ENCODE data around the gene ADIPOR2. TPM values are rescaled to one million over a fixed set of nuclear protein-coding genes. Genes with fewer than 3 reads are reported as not detected.
"Not testable (repeated sequence)": the region's sequence is repeated elsewhere in the genome, so short reads cannot be mapped to it uniquely, and the experiment has no call there.

The ADIPOR2 gene
- total RNA-seq, 1 donor from 2014 or later, result 46.6 TPM

- DNase-seq (ENCODE audit: low spot score), result no peak
Measured at GRCh38 chr12:1732914-1733313, 42.0 kb downstream of the ADIPOR2 start.

- DNase-seq (ENCODE audit: low spot score), result not testable (repeated sequence)
Measured at GRCh38 chr12:1733712-1734111, 42.8 kb downstream of the ADIPOR2 start.

- no peak for DNase-seq (ENCODE audit: low spot score)
Measured at GRCh38 chr12:1737652-1738286, 46.9 kb downstream of the ADIPOR2 start.

- no peak for DNase-seq (ENCODE audit: low spot score)
Measured at GRCh38 chr12:1738446-1738845, 47.6 kb downstream of the ADIPOR2 start.

- DNase-seq (ENCODE audit: low spot score), result no peak
Measured at GRCh38 chr12:1739368-1739767, 48.5 kb downstream of the ADIPOR2 start.

- no peak for DNase-seq (ENCODE audit: low spot score)
Measured at GRCh38 chr12:1740161-1740948, 49.5 kb downstream of the ADIPOR2 start.

- no peak for DNase-seq (ENCODE audit: low spot score)
Measured at GRCh38 chr12:1741154-1741949, 50.5 kb downstream of the ADIPOR2 start.

GRCh38 chr12:1744932-1745331 is 54.1 kb downstream of the ADIPOR2 start:
- no peak for DNase-seq (ENCODE audit: low spot score)

GRCh38 chr12:1747609-1748008 is 56.7 kb downstream of the ADIPOR2 start:
- DNase-seq (ENCODE audit: low spot score), result no peak

- no peak for DNase-seq (ENCODE audit: low spot score)
Measured at GRCh38 chr12:1749019-1749418, 58.1 kb downstream of the ADIPOR2 start.

GRCh38 chr12:1750300-1750699 is 59.4 kb downstream of the ADIPOR2 start:
- DNase-seq (ENCODE audit: low spot score), result no peak

GRCh38 chr12:1758376-1758775 is 67.5 kb downstream of the ADIPOR2 start:
- DNase-seq (ENCODE audit: low spot score), result no peak

- no peak for DNase-seq (ENCODE audit: low spot score)
Measured at GRCh38 chr12:1758887-1759286, 68.0 kb downstream of the ADIPOR2 start.

GRCh38 chr12:1760566-1761382 is 69.9 kb downstream of the ADIPOR2 start:
- DNase-seq (ENCODE audit: low spot score), result no peak

GRCh38 chr12:1761857-1762256 is 71.0 kb downstream of the ADIPOR2 start:
- DNase-seq (ENCODE audit: low spot score), result no peak

- no peak for DNase-seq (ENCODE audit: low spot score)
Measured at GRCh38 chr12:1763153-1763552, 72.3 kb downstream of the ADIPOR2 start.

GRCh38 chr12:1766110-1766509 is 75.2 kb downstream of the ADIPOR2 start:
- DNase-seq (ENCODE audit: low spot score), result no peak

- DNase-seq (ENCODE audit: low spot score), result no peak
Measured at GRCh38 chr12:1767407-1768090, 76.7 kb downstream of the ADIPOR2 start.

- no peak for DNase-seq (ENCODE audit: low spot score)
Measured at GRCh38 chr12:1768615-1769014, 77.7 kb downstream of the ADIPOR2 start.

GRCh38 chr12:1769809-1770494 is 79.1 kb downstream of the ADIPOR2 start:
- no peak for DNase-seq (ENCODE audit: low spot score)
